Measurements from ENCODE around the gene OR2M7.

DNA sequence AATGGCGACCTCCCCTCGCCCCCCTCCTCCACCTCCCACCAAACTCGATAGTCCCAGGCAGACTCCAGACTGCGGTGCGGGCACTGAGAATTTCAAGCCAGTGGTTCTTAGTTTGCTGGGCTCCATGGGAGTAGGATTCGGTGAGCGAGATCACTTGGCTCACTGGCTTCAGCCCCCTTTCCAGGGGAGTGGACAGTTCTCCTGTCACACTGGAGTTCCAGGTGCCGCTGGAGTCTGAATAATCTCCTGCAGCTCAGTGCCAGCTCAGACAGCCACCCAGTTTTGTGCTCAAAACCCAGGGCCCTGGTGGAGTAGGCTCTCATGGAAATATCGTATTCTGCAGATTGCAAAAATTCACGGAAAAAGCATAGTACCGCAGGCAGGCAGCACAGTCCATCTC, 7.6 kb downstream of the OR2M7 start:
- TF ChIP-seq, protein P1, sequence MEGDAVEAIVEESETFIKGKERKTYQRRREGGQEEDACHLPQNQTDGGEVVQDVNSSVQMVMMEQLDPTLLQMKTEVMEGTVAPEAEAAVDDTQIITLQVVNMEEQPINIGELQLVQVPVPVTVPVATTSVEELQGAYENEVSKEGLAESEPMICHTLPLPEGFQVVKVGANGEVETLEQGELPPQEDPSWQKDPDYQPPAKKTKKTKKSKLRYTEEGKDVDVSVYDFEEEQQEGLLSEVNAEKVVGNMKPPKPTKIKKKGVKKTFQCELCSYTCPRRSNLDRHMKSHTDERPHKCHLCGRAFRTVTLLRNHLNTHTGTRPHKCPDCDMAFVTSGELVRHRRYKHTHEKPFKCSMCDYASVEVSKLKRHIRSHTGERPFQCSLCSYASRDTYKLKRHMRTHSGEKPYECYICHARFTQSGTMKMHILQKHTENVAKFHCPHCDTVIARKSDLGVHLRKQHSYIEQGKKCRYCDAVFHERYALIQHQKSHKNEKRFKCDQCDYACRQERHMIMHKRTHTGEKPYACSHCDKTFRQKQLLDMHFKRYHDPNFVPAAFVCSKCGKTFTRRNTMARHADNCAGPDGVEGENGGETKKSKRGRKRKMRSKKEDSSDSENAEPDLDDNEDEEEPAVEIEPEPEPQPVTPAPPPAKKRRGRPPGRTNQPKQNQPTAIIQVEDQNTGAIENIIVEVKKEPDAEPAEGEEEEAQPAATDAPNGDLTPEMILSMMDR (IDR thresholded peaks at IDR 0.05): no peak
- no peak for TF ChIP-seq POLR2A (IDR thresholded peaks at IDR 0.05)
